Smooth muscle cell (in vitro differentiated cells): ENCODE results near the gene TMPRSS4. TPM values are rescaled to one million over a fixed set of nuclear protein-coding genes. Genes with fewer than 3 reads are reported as not detected.

Experiments used
- DNase-seq: peaks from one replicate; lab custom pipeline; 2025; ENCODE audit not compliant: unreplicated experiment; lab: John Stamatoyannopoulos, UW
- H2AFZ ChIP-seq: fragments of 200-600 bp; sonication (generic); 2 replicates; pipeline ENCODE4 v1.6.0; 2016; ENCODE audit warnings: antibody characterized with exemption, low read depth, mild to moderate bottlenecking
- H3F3A ChIP-seq: fragments of 200-600 bp; sonication (generic); 2 replicates; pipeline ENCODE4 v1.6.0; 2017; ENCODE audit warnings: antibody characterized with exemption, low read depth
- H3K27ac ChIP-seq: fragments of 200-600 bp; sonication (generic); 2 replicates; pipeline ENCODE4 v1.5.1; 2016; ENCODE audit warnings: low read depth, mild to moderate bottlenecking
- H3K27me3 ChIP-seq: fragments of 200-600 bp; sonication (generic); 2 replicates; pipeline ENCODE4 v1.6.1; 2016; ENCODE audit warnings: low read depth, mild to moderate bottlenecking
- H3K36me3 ChIP-seq: fragments of 200-600 bp; sonication (generic); 2 replicates; pipeline ENCODE4 v1.5.1; 2016; ENCODE audit warnings: low read depth
- H3K4me1 ChIP-seq: fragments of 200-600 bp; sonication (generic); 2 replicates; pipeline ENCODE4 v1.5.1; 2016; ENCODE audit warnings: low read depth
- H3K4me2 ChIP-seq: fragments of 200-600 bp; sonication (generic); 2 replicates; pipeline ENCODE4 v1.6.0; 2016; ENCODE audit warnings: mild to moderate bottlenecking
- H3K4me3 ChIP-seq: fragments of 200-600 bp; sonication (generic); 2 replicates; pipeline ENCODE4 v1.5.1; 2016; ENCODE audit warnings: mild to moderate bottlenecking
- H3K79me2 ChIP-seq: fragments of 200-600 bp; sonication (generic); 2 replicates; pipeline ENCODE4 v1.6.0; 2016; ENCODE audit warnings: low read depth, mild to moderate bottlenecking
- H3K9ac ChIP-seq: fragments of 200-600 bp; sonication (generic); 2 replicates; pipeline ENCODE4 v1.6.0; 2016; ENCODE audit warnings: low read depth
- H3K9me3 ChIP-seq: fragments of 200-600 bp; sonication (generic); replicated peaks from 2 replicates; pipeline ENCODE4 v1.5.1; 2016; ENCODE audit warnings: low read depth
- H4K20me1 ChIP-seq: fragments of 200-600 bp; sonication (generic); 2 replicates; pipeline ENCODE4 v1.6.0; 2016; ENCODE audit warnings: low read depth
- WGBS: methylation state at CpG from one replicate; pipeline ENCODE4 v1.1.7; 2016; ENCODE audit warnings: low lambda C conversion rate; 5-methylcytosine and 5-hydroxymethylcytosine counted together
- polyA plus RNA-seq: library from polyadenylated mRNA; unstranded; fragments of >200 nt; fragmentation: Nextera tagmentation; extraction: Ambion mirVana; gene quantifications from 2 replicates; pipeline ENCODE4 v1.2.1, GENCODE V29; 2016
- total RNA-seq: library from RNA; depleted of rRNA; stranded (reverse); fragments of >200 nt; gene quantifications from 2 replicates; pipeline ENCODE4 v1.2.3, GENCODE V29; 2014
- TF ChIP-seq, protein P1 (sequence below): fragments of 200-600 bp; sonication (generic); IDR thresholded peaks from 2 replicates; pipeline ENCODE4 v1.5.1; 2017; ENCODE audit warnings: borderline replicate concordance, mild to moderate bottlenecking, antibody characterized with exemption; ENCODE audit not compliant: insufficient read depth, poor library complexity, severe bottlenecking

Gene TMPRSS4
- total and polyA plus RNA-seq, 2 experiments from 2014 or later = 7.4 TPM; not detected in 1

GRCh38 chr11:118156531-118157185 is 79.8 kb downstream of the TMPRSS4 start:
- WGBS = 8% methylated on average over 20 of the region's 21 CpGs
- no peak for DNase-seq
- H3K79me2 ChIP-seq = no peaks in the 10 kb centered on the region
- no peak overlapping the region for H3K9ac ChIP-seq
- no peaks in the 10 kb centered on the region for H4K20me1 ChIP-seq
- H3K4me2 ChIP-seq = no peak overlapping the region
- no peaks in the 10 kb centered on the region for H3K36me3 ChIP-seq
- H3K27ac ChIP-seq = no peak overlapping the region
- H3K4me3 ChIP-seq = no peak overlapping the region
- H3F3A ChIP-seq = no peaks in the 10 kb centered on the region
- no peak overlapping the region for H2AFZ ChIP-seq
- H3K27me3 ChIP-seq = peaks cover 96% of the 10 kb centered on the region
- no peaks in the 10 kb centered on the region for H3K9me3 ChIP-seq
- peaks cover 26% of the 10 kb centered on the region for H3K4me1 ChIP-seq
- TF ChIP-seq, protein P1, sequence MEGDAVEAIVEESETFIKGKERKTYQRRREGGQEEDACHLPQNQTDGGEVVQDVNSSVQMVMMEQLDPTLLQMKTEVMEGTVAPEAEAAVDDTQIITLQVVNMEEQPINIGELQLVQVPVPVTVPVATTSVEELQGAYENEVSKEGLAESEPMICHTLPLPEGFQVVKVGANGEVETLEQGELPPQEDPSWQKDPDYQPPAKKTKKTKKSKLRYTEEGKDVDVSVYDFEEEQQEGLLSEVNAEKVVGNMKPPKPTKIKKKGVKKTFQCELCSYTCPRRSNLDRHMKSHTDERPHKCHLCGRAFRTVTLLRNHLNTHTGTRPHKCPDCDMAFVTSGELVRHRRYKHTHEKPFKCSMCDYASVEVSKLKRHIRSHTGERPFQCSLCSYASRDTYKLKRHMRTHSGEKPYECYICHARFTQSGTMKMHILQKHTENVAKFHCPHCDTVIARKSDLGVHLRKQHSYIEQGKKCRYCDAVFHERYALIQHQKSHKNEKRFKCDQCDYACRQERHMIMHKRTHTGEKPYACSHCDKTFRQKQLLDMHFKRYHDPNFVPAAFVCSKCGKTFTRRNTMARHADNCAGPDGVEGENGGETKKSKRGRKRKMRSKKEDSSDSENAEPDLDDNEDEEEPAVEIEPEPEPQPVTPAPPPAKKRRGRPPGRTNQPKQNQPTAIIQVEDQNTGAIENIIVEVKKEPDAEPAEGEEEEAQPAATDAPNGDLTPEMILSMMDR = no peak

GRCh38 chr11:118157186-118157895 is 80.5 kb downstream of the TMPRSS4 start:
- Histone ChIP-seq H3F3A (no peaks in the 10 kb centered on the region), H3K4me3 (no peak overlapping the region), H3K36me3 (no peaks in the 10 kb centered on the region), H3K27ac (no peak overlapping the region), H3K4me2 (no peak overlapping the region), H3K9me3 (no peaks in the 10 kb centered on the region), H3K27me3 (peaks cover 95% of the 10 kb centered on the region), H4K20me1 (no peaks in the 10 kb centered on the region), H3K4me1 (peaks cover 26% of the 10 kb centered on the region), H3K9ac (no peak overlapping the region), H2AFZ (no peak overlapping the region), H3K79me2 (no peaks in the 10 kb centered on the region)
- TF ChIP-seq, protein P1 = no peak
- 41% methylated on average over 10 of the region's 10 CpGs for WGBS
- DNase-seq = no peak

GRCh38 chr11:118161786-118162185 is 84.9 kb downstream of the TMPRSS4 start:
- Histone ChIP-seq H3K4me3 (no peak overlapping the region), H3F3A (no peaks in the 10 kb centered on the region), H3K4me2 (no peak overlapping the region), H3K4me1 (peaks cover 4% of the 10 kb centered on the region), H4K20me1 (no peaks in the 10 kb centered on the region), H3K79me2 (no peaks in the 10 kb centered on the region), H3K9ac (no peak overlapping the region), H3K36me3 (no peaks in the 10 kb centered on the region), H3K27ac (no peak overlapping the region), H2AFZ (no peak overlapping the region), H3K27me3 (peaks cover 83% of the 10 kb centered on the region), H3K9me3 (no peaks in the 10 kb centered on the region)
- 78% methylated on average over 6 of the region's 6 CpGs for WGBS
- no peak for DNase-seq
- TF ChIP-seq, protein P1 = no peak
